Karpas-422 (cell line): ENCODE measurements around the gene OR10H3. TPM values are rescaled to one million over a fixed set of nuclear protein-coding genes. Genes with fewer than 3 reads are reported as not detected.

Source experiments
- total RNA-seq: library from RNA; depleted of rRNA; stranded (reverse); fragments of >200 nt; shearing (Covaris generic); gene quantifications from 2 replicates; pipeline ENCODE4 v1.2.3, GENCODE V29; 2014; ENCODE audit warnings: low replicate concordance; rRNA removed

The OR10H3 gene
- total RNA-seq, 1 experiment from 2014 or later: not detected

Other genes with a start within 250 kb of the OR10H3 start
- not detected in 2 replicates for gene CYP4F22, start 229.5 kb upstream of the OR10H3 start, total RNA-seq
- gene CYP4F8, start 122.8 kb upstream of the OR10H3 start, total RNA-seq: not detected in 2 replicates
- not detected in 2 replicates for gene CYP4F3, start 97.1 kb upstream of the OR10H3 start, total RNA-seq
- gene CYP4F12, start 64.9 kb upstream of the OR10H3 start, total RNA-seq: not detected in 2 replicates
- not detected in 2 replicates for gene OR10H2, start 10.0 kb upstream of the OR10H3 start, total RNA-seq
- not detected in 2 replicates for gene OR10H5, start 49.7 kb downstream of the OR10H3 start, total RNA-seq
- gene OR10H1, start 77.7 kb downstream of the OR10H3 start, total RNA-seq: not detected in 2 replicates
- not detected in 2 replicates for gene CYP4F2, start 160.1 kb downstream of the OR10H3 start, total RNA-seq
- not detected in 2 replicates for gene CYP4F11, start 196.5 kb downstream of the OR10H3 start, total RNA-seq
- gene OR10H4, start 211.0 kb downstream of the OR10H3 start, total RNA-seq: not detected in 2 replicates